HG02884 (cell line): ENCODE data around the gene PTPRN2.
"Not testable (repeated sequence)": the region's sequence is repeated elsewhere in the genome, so short reads cannot be mapped to it uniquely, and the experiment has no call there.

ENCODE experiments used
- ATAC-seq: cut with Tn5 transposase; IDR thresholded peaks from one replicate; pipeline ENCODE4 v1.9.1; 2021; ENCODE audit warnings: mild to moderate bottlenecking, moderate library complexity; ENCODE audit not compliant: unreplicated experiment

Gene PTPRN2

DNA sequence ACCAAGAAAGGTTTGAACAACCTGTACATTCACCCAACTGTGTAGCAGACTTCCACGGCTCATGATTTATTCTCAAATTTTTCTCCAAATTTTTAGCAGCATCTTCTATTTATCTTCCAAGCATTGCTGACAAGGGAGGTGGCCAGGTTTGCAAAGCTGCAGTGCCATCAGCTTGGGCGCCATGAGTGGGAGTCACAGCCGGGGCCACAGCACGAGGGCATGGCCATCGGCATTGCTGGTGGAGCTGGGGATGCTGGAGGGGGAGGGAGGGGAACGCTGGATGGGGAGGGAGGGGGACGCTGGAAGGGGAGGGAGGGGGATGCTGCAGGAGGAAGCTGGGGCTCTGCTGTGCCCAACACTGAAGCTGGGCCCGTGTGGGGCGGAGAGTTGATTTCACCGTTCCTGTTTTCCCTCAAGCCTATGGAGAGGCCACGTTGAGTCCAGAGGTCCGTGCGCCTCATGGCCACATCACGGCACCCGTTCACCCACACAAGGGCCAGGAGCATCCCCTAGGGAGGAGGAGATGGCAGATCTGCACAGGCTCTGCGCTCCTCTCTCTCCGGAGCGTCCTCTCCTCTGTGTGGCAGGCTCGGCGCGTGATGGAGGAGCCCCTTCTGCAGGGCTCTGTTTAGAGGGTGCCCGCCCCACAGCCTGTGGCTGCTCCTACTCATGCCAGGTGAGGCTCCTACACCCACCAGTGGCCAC is 730.6 kb downstream of the PTPRN2 start:
- no peak for ATAC-seq

DNA sequence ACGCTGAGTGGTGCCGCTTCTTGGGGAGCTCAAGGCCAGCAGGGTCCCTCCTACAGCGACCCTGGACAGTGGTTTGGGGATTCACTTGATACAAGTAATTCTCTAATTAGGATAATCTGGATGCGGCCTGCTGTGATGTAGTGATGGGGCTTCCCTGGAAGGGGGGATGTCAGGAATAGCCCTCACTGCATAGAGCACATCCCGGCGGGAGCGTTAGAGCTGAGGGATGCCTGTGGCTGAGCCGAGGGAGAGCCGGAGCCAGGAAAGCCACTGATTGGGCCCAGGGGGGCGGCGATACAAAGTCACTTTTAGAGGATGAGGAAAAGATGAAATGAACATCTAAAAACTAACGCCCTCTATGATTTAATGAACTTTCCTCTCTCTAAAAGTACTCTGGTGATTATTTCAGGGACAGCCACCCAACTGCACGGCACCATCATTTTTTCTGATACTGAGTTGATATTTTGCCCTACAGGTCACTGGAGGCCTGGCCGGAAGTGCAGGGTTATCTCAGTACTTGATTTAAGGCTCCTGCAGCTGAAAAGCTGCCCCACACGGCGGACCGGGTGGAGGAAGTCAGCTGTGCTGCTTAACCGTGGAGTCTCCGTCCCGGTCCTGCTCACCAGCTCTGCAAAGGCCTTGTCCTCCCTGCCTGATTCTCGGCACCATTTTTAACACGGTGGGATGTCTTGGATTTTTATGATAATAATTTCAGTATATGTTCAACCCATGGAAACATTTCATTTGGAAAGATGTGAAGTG is 732.0 kb downstream of the PTPRN2 start:
- no peak for ATAC-seq

DNA sequence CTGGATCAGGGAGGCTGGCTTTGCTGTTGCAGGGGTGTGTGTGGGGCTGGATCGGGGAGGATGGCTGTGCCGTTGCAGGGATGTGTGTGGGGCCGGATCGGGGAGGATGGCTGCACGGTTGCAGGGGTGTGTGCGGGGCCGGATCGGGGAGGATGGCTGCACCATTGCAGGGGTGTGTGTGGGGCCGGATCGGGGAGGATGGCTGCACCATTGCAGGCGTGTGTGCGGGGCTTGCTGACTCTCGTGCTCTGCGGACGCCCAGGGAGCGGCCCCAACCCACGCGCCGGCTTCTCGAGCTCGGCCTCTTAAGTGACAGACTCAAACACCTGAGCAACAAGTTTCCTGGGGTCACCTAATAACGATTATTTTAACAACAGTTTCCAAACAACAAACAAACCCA is 732.6 kb downstream of the PTPRN2 start:
- ATAC-seq = no peak

DNA sequence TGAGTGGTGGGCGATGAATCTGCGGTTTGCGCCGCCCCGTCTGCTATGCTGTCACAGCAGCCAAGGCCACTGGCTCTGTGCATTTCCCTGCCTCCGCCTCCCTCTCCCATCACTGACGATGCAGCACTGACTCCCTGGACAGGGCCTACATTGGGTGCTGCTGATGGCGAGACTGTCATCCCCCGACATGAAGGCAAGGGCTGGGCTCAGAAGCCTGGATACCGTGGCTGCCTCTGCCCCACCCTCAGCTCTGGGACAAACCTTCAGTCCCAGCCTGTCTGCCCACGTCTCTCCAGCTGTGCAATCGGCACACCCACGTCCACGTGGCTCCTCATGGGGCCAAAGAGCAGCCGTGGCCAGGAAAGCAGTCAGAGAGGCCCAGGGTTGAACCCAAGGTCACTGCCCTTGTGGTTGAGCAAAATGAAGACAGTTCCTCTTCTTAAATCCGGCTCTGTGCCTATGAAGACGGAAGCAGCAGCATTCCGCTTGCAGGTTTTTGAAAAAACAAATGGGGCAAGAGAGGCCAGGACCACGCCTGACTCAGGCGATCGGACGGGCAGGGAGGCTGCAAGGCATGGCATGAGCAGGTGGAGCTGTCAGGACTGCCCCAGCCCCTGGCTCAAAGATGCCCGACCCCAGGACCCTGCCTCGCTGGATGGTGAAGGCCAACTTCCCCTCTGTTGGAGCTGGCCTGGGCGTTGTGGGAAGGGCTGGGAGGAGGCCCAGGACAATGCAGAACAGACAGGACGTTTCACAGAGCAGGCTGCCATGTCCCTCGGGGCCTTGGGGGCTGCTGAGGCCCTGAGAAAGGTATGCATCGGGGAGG is 733.3 kb downstream of the PTPRN2 start:
- ATAC-seq = no peak

DNA sequence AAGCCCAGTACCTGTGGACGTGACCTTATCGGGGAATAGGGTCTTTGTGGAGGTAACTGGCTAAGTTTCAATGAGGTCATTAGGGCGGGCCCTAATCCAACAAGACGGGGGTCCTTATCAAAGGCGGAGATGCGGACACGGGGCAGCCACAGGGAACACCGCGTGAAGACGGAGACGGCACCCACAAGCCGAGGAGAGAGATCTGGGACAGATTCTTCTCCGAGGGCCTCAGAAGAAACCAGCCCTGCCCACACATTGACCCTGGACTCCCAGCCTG is 733.9 kb downstream of the PTPRN2 start:
- ATAC-seq = no peak

DNA sequence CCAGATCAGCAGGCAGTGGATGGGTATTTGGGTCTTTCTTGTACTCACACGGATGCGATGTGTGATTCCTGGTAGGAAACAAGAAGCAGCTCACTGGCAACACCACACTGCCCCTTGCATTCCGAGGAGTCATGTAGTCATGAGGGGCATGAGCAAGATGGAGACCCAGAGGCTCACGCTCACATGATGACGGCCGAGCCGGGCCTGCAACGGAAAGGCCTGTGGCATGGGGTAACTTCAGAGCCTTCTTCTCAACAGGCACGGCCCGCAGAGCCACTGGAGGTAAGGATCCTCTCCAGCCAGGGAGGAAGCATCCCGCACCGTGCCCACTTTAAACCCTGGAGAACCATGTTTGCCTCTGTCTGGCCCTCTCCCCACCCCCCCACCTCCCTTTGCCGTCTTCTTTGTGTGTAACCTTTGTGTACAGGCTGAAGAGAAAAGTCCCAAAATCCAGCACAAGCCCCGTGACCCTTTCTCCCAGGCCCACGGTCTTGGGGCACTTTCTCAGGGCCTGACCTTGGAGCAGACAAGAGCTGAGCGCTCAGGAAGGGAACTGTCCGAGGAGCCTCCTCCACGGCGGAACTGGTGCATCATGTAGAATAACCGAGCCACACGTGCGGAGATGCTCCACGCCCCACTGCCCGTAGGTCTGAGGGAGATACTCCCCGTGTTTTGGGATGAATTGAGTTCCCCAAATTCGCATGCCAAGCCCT is 734.4 kb downstream of the PTPRN2 start:
- ATAC-seq = no peak

DNA sequence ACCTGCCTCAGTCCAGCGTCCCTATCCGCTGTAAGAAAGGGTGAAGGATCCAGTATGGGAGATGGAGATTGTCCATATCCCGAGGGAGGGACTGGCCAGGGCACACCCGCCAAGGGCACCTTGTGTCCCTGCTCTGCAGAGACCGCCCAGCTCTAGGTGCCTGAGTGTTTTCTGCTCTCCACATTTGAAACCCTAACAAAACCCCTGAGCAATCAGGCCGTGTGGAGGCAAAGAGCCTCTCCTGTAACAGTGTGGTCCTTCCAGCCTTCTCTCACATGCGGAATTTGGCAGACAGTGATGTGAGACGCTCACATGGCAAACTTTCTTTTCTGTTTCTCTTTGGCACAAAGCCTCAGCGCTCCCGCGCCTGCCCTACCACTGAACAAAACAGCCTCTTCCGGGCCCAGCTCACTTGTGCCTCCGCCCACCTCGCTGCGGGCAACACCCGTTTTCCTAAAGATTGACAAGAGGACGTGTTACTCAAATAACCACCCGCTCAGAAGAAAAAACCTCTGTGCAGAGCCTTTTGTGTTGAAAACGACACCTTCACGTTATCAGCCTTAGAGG is 736.0 kb downstream of the PTPRN2 start:
- no peak for ATAC-seq

DNA sequence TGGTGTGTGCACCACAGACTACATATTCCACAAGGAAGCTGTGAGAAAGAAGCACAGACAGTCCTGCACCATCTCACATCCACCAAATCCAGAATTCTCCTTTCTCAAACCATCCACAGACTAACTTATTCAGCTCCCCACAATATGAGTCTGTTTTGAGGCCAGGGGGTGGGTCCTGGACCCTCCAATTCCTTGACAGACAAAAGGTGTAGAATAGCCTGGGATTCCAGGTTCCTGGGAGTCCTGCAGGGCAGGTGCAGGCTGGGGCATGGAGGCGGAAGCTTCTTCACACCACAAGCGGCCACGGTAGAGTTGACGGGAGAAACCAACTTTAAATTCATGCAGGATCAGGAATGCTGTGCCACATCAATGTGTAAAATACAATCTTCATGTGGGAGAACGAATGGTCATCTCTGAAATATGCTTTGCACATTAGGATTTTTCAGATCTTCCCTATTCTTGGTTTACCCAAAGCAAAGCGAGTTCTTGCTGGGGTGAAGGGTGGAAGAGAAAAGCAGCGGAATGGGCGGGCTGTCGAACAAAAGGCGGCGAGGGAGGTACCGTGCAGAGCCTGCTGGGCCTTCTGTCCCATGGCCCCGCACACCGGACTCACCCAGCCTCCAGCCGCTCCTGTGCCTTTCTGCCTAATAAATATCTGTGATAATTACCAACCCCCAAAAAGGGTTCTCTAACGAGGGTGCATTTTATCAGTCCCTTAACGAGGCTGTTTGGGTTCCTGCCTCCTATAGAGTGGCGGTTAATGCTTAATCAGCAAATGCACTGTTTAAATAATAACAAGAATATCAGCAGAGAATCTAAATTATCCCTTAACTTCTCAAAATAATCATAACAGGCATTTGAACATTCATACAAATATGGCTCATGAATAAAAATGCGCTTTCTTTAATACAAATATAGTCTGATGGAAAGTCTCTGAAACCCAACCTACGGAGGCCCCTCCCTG is 736.9 kb downstream of the PTPRN2 start:
- ATAC-seq = no peak

DNA sequence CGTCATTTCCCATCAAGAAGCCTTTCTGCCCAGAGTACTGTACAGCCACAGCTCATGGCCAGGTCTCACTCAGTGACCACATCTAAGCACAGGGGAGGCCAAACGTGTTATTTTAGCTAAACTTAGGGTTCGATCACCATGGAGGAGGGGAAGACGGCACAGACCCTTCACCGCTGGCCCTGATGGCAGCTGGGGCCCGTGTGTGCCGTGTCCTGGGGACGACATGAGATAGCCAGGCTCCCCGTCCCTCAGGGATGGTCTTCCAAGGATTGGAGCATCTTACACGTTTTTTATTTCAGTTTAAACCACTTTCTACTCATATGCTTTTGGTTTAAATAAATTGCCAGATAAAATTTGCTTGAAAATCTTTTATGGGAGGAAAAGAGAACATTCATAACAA is 737.9 kb downstream of the PTPRN2 start:
- ATAC-seq = no peak

DNA sequence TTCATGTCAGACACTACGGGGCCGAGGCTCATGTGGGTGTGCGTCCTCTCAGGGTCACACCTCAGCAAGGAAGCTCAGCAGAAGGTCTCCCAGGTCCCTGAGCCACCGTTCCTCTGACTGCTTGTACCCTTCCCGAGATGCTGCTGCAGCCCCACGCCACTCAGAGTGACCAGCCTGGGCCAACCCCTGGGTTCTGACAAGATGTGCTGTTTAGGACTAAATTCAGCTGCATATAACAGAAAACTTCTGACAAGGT is 738.4 kb downstream of the PTPRN2 start:
- no peak for ATAC-seq

DNA sequence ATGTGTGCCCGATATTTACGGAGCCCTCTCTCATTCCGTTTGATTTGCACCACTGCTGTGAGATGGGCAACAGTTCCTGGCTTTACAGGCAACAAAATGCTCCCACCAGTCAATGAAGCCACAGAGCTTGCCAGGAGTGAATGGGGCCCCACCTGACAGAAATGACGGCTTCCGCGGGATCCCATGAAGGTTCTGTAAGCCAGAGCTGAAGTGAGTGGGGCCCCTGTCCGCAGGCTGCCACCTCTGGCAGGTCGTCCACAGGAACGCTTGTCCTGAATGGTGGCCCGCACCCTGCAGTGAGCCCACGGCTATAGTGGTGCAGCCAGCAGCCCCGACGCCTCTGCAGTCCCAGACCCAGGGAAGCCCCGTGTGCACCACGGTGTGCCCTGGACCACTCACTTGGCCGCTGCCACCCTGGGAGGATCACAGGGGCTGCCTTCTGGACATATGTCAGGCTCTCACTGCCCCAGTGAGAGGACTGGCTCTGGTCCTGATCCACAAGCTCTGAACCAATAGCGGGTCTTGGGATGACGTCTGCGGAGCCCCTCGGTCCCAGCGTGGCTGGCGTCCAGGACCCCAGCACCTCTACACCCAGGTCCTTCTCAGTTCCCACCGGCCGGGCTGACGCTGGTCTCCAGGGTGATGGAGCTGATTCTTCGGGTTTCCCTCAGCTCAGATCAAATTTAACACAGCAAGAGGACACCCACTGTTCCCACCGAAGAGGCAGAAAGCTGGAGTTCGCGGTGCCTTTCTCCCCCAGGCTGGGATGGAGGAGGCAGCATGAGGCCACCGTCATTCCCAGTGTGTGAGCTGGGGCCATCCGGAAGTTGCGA is 738.9 kb downstream of the PTPRN2 start:
- no peak for ATAC-seq

DNA sequence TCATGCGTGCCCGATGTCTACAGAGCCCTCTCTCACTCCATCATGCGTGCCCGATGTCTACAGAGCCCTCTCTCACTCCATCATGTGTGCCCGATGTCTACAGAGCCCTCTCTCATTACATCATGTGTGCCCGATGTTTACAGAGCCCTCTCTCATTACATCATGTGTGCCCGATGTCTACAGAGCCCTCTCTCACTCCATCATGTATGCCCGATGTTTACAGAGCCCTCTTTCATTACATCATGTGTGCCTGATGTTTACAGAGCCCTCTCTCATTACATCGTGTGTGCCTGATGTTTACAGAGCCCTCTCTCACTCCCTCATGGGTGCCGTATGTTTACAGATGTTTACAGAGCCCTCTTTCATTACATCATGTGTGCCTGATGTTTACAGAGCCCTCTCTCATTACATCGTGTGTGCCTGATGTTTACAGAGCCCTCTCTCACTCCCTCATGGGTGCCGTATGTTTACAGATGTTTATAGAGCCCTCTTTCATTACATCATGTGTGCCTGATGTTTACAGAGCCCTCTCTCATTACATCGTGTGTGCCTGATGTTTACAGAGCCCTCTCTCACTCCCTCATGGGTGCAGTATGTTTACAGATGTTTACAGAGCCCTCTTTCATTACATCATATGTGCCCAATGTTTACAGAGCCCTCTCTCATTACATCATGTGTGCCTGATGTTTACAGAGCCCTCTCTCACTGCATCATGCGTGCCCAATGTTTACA is 739.7 kb downstream of the PTPRN2 start:
- ATAC-seq = not testable (repeated sequence)

DNA sequence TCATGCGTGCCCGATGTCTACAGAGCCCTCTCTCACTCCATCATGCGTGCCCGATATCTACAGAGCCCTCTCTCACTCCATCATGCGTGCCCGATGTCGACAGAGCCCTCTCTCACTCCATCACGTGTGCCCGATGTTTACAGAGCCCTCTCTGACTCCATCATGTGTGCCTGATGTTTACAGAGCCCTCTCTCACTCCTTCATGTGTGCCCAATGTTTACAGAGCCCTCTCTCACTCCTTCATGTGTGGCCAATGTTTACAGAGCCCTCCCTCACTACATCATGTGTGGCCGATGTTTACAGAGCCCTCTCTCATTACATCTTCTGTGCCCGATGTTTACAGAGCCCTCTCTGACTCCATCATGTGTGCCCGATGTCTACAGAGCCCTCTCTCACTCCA is 740.9 kb downstream of the PTPRN2 start:
- ATAC-seq = not testable (repeated sequence)

DNA sequence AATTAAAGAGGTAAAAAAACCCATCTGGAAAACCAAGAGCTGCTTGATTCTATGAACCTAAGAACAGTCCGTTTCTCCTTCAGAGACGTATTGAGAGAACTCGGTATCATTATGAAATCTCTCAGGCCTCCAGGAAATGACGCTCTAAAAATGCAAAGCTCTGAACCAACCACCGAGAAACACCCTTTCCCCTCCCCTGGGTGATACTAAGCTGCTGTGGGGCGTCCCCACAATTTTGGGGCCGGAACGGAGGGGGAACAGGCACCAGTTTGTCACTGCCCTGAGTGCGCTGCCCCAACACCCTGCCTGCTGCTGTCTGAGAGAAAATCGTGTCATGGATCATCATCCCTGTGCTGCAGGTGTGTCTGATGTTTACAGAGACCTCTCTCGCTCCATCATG is 741.4 kb downstream of the PTPRN2 start:
- no peak for ATAC-seq

DNA sequence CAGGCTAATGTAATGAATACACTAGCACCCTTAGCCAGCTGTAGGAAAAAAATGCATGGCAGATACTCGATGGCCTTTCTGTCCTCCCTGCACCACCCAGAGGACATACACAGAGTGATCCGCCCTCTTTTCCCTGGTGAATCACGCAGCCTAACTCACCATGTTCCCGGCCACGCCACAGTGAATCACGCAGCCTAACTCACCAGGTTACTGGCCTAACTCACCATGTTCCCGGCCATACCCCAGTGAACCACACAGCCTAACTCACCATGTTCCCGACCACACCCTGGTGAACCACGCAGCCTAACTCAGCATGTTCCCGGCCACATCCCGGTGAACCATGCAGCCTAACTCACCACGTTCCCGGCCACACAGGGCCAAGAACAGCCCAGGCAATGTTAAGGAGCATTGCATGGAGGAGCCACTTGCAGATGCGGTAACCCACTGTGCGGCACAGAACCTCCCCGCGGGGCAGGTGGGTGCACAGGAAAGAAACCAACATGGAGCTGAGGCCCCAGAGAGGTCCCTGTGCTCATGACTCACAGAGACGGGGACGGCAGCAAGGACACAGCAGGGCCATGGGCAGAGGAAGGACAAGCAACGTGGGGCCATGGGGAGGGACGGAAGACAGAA is 742.3 kb downstream of the PTPRN2 start:
- ATAC-seq = no peak

DNA sequence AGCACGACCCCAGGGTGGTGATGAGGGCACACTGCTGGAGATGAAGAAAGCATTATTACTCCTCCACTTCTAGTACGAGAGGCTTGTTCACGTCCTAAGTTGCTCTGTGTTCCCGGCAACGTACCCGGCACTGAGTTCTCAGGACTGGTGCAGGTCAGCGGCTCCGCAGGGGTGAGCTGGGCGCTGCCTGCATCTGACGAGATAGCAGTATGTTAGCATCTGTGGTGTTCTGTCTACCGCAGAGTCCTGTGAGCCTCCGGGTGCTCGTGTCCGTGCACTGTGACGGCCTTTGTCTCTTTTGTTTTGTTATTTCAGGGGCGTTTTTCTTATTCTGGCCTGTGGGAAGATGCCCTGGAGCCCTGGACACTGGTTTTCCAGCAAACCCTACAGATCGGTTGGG is 743.0 kb downstream of the PTPRN2 start:
- no peak for ATAC-seq

DNA sequence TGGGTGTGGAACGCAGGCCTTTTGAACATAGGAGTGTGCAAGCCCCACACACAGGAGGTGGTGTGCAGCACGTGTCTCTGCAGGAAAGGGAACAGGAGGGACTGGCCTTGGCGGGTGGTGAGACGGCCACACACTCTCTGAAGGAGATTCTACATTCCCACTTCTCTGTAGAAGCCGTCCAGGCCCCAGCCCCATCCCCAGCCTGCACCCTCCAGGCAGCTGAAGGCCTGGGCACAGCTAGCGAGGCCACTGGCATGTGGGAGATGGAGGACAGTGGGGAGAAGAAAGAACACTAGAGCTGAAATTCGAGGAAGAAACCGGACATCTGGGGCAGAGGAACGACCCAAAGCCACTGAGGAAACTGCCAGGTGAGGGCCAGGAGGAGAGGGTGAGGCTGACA is 743.5 kb downstream of the PTPRN2 start:
- no peak for ATAC-seq
